ENCODE measurements around the gene PPP1R13B.

DNA sequence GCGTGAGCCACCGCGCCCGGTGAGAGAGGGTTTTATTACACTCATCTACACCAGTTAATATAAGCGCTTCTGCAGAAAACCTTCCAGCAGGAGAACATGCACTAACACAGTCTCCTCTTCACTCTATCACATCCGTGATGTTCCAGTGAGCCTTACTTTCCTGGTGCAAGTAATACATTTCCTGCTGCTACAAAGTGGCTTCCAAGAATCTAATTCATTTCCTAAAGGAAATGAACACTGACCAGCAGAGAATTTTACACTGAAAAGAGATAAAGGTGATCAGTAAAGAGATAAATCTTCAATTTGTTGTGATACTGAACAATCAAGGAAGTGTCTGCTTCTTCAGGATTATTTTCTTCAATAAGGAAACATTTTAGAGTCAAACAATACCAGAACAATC lies 92.3 kb downstream of the PPP1R13B start:
- TF ChIP-seq CTCF (IDR thresholded peaks at IDR 0.05) (no peak), POLR2A (IDR thresholded peaks at IDR 0.05) (no peak), POLR2AphosphoS5 (IDR thresholded peaks at IDR 0.05) (no peak)

All from breast epithelium (tissue), 3 donors.